Esophagus muscularis mucosa (tissue), 4 donors: ENCODE results near the gene ZBTB46. TPM values are rescaled to one million over a fixed set of nuclear protein-coding genes. Genes with fewer than 3 reads are reported as not detected.
"Not testable (repeated sequence)": the region's sequence is repeated elsewhere in the genome, so short reads cannot be mapped to it uniquely, and the experiment has no call there.

Experiments used
- DNase-seq: peaks from one replicate; pipeline ENCODE4 v3.0.0-alpha.2; 2017; ENCODE audit errors: extremely low spot score
- H3K27ac ChIP-seq, 4 donors: fragments of 200-600 bp; sonication (generic); replicated peaks in 1 of 4; 1 replicate in 3 of 4; 2 replicates in 1 of 4; pipeline ENCODE4 v1.5.1; 2016 to 2019; ENCODE audit warnings: mild to moderate bottlenecking in 1 of 4
- H3K27me3 ChIP-seq, 4 donors: fragments of 200-600 bp; sonication (generic); one replicate each; pipeline versions ENCODE4 v1.5.1 to v1.6.0; 2016 to 2019
- H3K36me3 ChIP-seq, 4 donors: fragments of 200-600 bp; sonication (generic); one replicate each; pipeline ENCODE4 v1.5.1; 2016 to 2019
- H3K4me1 ChIP-seq, 4 donors: fragments of 200-600 bp; sonication (generic); one replicate each; pipeline ENCODE4 v1.5.1; 2016 to 2019
- H3K4me3 ChIP-seq, 4 donors: fragments of 200-600 bp; sonication (generic); 1 replicate in 2 of 4; 2 replicates in 2 of 4; pipeline ENCODE4 v1.5.1; 2016 to 2019; ENCODE audit warnings: mild to moderate bottlenecking in 4 of 4, moderate library complexity in 1 of 4
- H3K9me3 ChIP-seq, 4 donors: fragments of 200-600 bp; sonication (generic); 1 replicate in 3 of 4; 2 replicates in 1 of 4; pipeline ENCODE4 v1.5.1; 2016 to 2019
- CTCF ChIP-seq, 3 experiments: fragments of 200-600 bp in 2 of 3; fragments of 450-650 bp in 1 of 3; sonication (generic) in 2 of 3; IDR thresholded peaks; one replicate each; pipeline ENCODE4 v1.5.1; 2017 to 2019; ENCODE audit warnings: antibody characterized with exemption in 3 of 3, mild to moderate bottlenecking in 2 of 3, moderate library complexity in 1 of 3
- EP300 ChIP-seq: sonication (generic); formaldehyde crosslinking; IDR thresholded peaks from one replicate; pipeline ENCODE4 v1.6.1; 2017; ENCODE audit warnings: antibody characterized with exemption
- POLR2A ChIP-seq: fragments of 450-650 bp; IDR thresholded peaks from one replicate; pipeline ENCODE4 v1.6.1; 2017; ENCODE audit warnings: antibody characterized with exemption, moderate library complexity, mild to moderate bottlenecking, low read depth
- POLR2AphosphoS5 ChIP-seq, 2 donors: sonication (generic); formaldehyde crosslinking; IDR thresholded peaks; one replicate each; pipeline ENCODE4 v1.6.1; 2017; ENCODE audit warnings: antibody characterized with exemption in 2 of 2
- WGBS: methylation state at CpG from one replicate; pipeline ENCODE4 v1.1.5; 2018; 5-methylcytosine and 5-hydroxymethylcytosine counted together
- intact Hi-C: fragments of 100-400 bp; cut with DNase I; formaldehyde crosslinking; loops from one replicate; pipeline ENCODE4 v1.15.1; 2023
- total RNA-seq, 4 donors: library from RNA; depleted of rRNA; stranded (reverse); fragments of >200 nt; gene quantifications; one replicate each; pipeline versions ENCODE4 v1.1.0 to v1.2.1, GENCODE V29; 2016

The ZBTB46 gene
- total RNA-seq, 4 donors from 2014 or later = 9.6 to 22.8 (median 13.8) TPM

GRCh38 chr20:63856098-63856511 lies 25.0 kb upstream of the ZBTB46 start:
- no peak for DNase-seq
- Histone ChIP-seq H3K36me3 (peaks cover 0 to 6% (median 2%) of the 10 kb centered on the region in 4 donors), H3K4me3 (no peak overlapping the region), H3K27me3 (peaks cover 0 to 75% (median 21%) of the 10 kb centered on the region in 4 donors), H3K4me1 (peaks cover 54 to 60% (median 58%) of the 10 kb centered on the region in 4 donors), H3K9me3 (no peaks in the 10 kb centered on the region), H3K27ac (no peak overlapping the region)
- intact Hi-C loops = no loop called here
- TF ChIP-seq EP300 = no peak
- no peak for TF ChIP-seq CTCF (IDR thresholded peaks at IDR 0.05)
- no peak for TF ChIP-seq POLR2A
- TF ChIP-seq POLR2AphosphoS5 (IDR thresholded peaks at IDR 0.05) = no peak
- 17% methylated on average over 3 of the region's 22 CpGs for WGBS

DNA sequence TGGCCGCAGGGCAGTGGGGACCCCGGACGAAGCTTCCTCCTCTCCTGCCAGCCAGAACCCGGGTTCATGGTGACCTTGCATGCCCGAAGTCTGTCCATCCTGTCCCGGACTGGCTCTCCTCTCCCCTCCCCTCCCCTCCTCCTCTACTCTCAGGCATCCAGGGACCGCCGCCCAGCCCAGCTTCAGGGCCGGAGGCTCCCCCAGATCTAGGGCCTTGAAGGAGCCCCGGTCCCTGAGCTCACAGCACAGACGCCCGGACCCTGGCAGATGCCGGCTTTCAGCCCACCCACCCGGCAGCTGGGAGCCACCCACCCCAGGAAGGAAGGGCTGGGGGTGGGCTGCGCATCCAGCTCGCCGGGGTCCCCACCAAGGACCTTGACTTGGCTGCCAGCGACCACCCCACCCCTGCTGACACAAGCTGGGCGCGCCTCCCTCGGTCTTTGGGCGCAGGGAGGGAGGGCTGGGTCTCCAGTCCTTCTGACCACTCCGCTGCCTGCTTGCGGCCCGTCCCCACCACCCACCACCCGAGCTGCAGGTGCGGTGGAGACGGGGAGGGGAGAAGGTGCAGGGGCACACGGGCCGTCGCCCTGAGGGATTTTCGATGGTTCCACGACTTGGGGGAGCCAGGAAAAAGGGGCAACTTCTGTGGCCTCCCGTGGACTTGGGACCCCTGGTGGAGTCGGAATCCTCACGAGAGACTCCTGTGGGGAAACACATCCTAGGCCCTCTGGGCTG lies 24.5 kb upstream of the ZBTB46 start:
- no peaks in the 10 kb centered on the region for H3K9me3 ChIP-seq
- TF ChIP-seq CTCF (IDR thresholded peaks at IDR 0.05) (no peak), EP300 (no peak), POLR2AphosphoS5 (IDR thresholded peaks at IDR 0.05) (no peak), POLR2A (no peak)
- peak overlapping the region; percentile 7 to 31 (median 26) for H3K4me3 ChIP-seq
- 55% methylated on average over 17 of the region's 36 CpGs for WGBS
- H3K4me1 ChIP-seq = peaks cover 54 to 60% (median 58%) of the 10 kb centered on the region in 4 donors
- no peak for DNase-seq
- peaks cover 0 to 81% (median 21%) of the 10 kb centered on the region in 4 donors for H3K27me3 ChIP-seq
- intact Hi-C loops = no loop called here
- peak overlapping the region; percentile 62 to 77 (median 69) for H3K27ac ChIP-seq
- peaks cover 0 to under 1% (median 0%) of the 10 kb centered on the region in 4 donors for H3K36me3 ChIP-seq

DNA sequence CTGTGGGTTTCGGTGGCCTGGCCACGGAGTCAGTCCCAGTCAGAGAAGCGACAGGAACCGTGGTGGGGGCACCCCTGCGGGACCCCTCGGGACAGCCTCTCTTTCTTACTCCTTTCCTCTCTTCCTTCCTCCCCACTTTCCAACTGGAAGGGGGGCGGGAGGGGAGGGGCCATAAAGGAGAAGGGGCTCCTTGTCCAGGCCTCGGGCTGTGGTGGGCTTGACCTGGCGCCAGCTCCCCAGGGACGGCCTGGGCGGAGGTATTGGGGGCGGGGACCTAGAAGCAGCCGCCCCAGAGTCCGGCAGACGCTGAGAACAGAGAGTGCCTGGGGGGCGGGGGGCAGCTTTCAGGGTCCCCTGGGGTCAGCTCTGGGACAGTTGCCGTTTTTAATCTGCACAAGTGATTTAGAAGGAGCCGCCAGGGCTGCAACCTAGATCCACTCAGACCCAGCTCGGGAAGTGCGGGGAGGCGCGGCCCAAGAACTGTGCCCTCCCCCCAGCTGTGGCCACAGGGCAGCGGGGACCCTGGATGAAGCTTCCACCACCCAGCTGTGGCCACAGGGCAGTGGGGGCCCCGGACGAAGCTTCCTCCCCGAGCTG lies 23.8 kb upstream of the ZBTB46 start:
- no peak for DNase-seq
- TF ChIP-seq EP300 (no peak), POLR2AphosphoS5 (IDR thresholded peaks at IDR 0.05) (no peak), POLR2A (no peak), CTCF (IDR thresholded peaks at IDR 0.05) (no peak)
- peaks cover 0 to 82% (median 21%) of the 10 kb centered on the region in 4 donors for H3K27me3 ChIP-seq
- intact Hi-C loops = no loop called here
- no peaks in the 10 kb centered on the region for H3K36me3 ChIP-seq
- H3K9me3 ChIP-seq = no peaks in the 10 kb centered on the region
- H3K4me3 ChIP-seq = peak overlapping the region; percentile 7 to 31 (median 26)
- 3% methylated on average over 20 of the region's 26 CpGs for WGBS
- peaks cover 54 to 60% (median 58%) of the 10 kb centered on the region in 4 donors for H3K4me1 ChIP-seq
- H3K27ac ChIP-seq = peak overlapping the region; percentile 62 to 77 (median 69)

DNA sequence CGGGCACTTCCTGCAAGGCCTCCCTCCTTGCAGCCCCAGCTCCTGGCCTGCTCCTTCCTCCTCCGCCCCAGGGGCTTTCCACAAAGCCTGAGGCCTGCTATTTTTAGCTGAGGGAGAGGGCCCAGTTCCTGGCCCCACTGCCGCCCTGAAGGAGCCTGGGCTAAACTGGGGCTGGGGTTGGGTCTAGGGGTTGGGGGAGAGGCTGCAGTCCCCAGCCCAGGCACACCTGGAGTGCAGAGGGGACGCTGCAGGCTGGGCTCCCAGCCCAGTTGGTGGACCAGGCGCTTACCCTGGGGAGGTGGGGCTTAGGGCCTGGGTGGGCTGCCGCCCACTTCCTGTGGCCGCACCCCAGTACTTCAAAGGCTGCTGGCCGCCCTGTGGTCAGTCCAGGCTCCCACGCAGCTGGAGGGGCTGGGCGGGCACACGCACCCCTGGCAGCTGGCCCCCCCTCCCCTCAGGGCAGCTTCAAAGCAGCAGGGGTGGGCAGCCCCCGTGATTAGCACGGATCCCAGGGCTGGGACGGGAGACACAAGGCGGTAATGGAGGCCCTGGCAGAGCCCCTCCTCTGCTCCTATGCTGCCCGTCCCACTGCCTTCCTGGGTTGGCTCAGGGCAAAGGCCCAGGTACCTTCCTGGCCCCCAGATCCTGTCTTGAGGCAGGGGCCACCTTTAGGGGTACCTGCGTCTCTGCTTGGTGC lies 23.2 kb upstream of the ZBTB46 start:
- H3K27me3 ChIP-seq = peaks cover 0 to 82% (median 21%) of the 10 kb centered on the region in 4 donors
- H3K4me3 ChIP-seq = peak overlapping the region in 3 of 4 donors; percentile 7 to 31 (median 26)
- H3K27ac ChIP-seq = peak overlapping the region; percentile 62 to 77 (median 69)
- no peaks in the 10 kb centered on the region for H3K9me3 ChIP-seq
- intact Hi-C loops = no loop called here
- no peaks in the 10 kb centered on the region for H3K36me3 ChIP-seq
- DNase-seq = no peak
- WGBS = 18% methylated on average over 6 of the region's 17 CpGs
- H3K4me1 ChIP-seq = peaks cover 49 to 55% (median 53%) of the 10 kb centered on the region in 4 donors
- TF ChIP-seq POLR2A = no peak
- no peak for TF ChIP-seq POLR2AphosphoS5 (IDR thresholded peaks at IDR 0.05)
- no peak for TF ChIP-seq CTCF (IDR thresholded peaks at IDR 0.05)
- TF ChIP-seq EP300 = no peak

DNA sequence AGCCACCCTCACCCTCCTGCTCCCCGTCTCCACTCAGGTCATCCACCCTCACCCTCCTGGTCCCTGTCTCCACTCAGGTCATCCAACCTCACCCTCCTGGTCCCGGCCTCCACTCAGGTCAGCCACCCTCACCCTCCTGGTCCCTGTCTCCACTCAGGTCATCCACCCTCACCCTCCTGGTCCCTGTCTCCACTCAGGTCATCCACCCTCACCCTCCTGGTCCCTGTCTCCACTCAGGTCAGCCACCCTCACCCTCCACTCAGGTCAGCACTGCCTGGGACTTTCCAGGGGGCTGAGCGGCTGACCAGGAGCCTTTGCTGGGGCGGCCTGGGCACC lies 22.6 kb upstream of the ZBTB46 start:
- 78% methylated on average over 4 of the region's 4 CpGs for WGBS
- H3K36me3 ChIP-seq, DNase-seq, intact Hi-C loops, H3K4me3 ChIP-seq, H3K9me3 ChIP-seq: not testable (repeated sequence)
- Histone ChIP-seq H3K4me1 (peaks cover 44 to 50% (median 48%) of the 10 kb centered on the region in 4 donors), H3K27me3 (peaks cover 0 to 83% (median 21%) of the 10 kb centered on the region in 4 donors), H3K27ac (peak overlapping the region; percentile 62 to 77 (median 69))

GRCh38 chr20:63851548-63851943 lies 20.5 kb upstream of the ZBTB46 start:
- intact Hi-C loops, H3K36me3 ChIP-seq, H3K9me3 ChIP-seq, H3K27ac ChIP-seq, H3K4me3 ChIP-seq, DNase-seq: not testable (repeated sequence)
- Histone ChIP-seq H3K27me3 (peaks cover 0 to 76% (median 21%) of the 10 kb centered on the region in 4 donors), H3K4me1 (peaks cover 47 to 51% (median 49%) of the 10 kb centered on the region in 4 donors)
- WGBS = 91% methylated on average over 14 of the region's 14 CpGs
